Spleen (tissue), 7 donors: ENCODE measurements around the gene AQP12A.

Source experiments
- POLR2A ChIP-seq, 3 donors: fragments of 450-650 bp; IDR thresholded peaks; one replicate each; pipeline ENCODE4 v1.5.1; 2017; ENCODE audit warnings: antibody characterized with exemption in 3 of 3, mild to moderate bottlenecking in 1 of 3
- POLR2AphosphoS5 ChIP-seq, 3 donors: sonication (generic); formaldehyde crosslinking; IDR thresholded peaks; one replicate each; pipeline ENCODE4 v1.5.1; 2017; ENCODE audit warnings: antibody characterized with exemption in 3 of 3
- TF ChIP-seq, protein P1 (sequence below), 11 experiments: fragments of 200-600 bp in 7 of 11; fragments of 450-650 bp in 4 of 11; sonication (generic) in 4 of 11; IDR thresholded peaks in 8 of 11; conservative IDR thresholded peaks in 3 of 11; 1 replicate in 7 of 11; 2 replicates in 4 of 11; pipeline versions ENCODE4 v1.4.0 to v1.8.0; 2016 to 2021; ENCODE audit warnings: antibody characterized with exemption in 11 of 11, inconsistent platforms in 4 of 11, mild to moderate bottlenecking in 1 of 11
- donor health status: DM: no; HTN: no; CAD: no; lungs with moderate emphysema.
- donor health status: DM: no; HTN: no; CAD: no.
- donor health status: DM: no; HTN: no; CAD: no.

DNA sequence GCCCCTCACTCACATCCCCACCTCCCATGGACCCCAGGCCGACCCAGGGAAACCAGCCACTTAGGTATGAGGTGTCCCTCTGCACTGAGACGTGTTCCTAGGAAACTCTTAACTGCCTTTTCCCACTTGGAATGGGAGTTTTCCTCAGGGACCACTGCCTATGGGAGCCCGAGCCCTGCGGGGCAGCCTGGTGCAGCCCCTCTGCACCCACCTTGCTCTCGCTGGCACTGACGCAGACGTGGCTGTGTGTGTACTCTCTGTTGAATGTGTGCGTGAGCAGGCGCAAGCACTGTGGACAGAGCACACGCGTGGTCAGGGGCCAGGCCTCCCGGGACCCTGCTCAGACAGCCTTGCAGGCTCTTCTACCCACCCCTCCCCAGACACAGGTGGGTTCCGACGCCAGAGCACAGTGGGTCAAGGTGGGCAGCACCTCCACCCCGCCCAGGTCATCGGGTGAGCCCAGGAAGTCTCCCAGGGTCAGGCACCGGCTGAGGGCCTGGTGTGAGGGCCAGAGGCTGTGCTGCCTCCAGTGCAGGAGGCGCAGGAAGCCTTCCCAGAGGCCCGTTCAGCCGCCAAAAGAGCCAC lies 30.0 kb downstream of the AQP12A start:
- TF ChIP-seq POLR2A (IDR thresholded peaks at IDR 0.05) (no peak), POLR2AphosphoS5 (IDR thresholded peaks at IDR 0.05) (no peak)
- TF ChIP-seq, protein P1, sequence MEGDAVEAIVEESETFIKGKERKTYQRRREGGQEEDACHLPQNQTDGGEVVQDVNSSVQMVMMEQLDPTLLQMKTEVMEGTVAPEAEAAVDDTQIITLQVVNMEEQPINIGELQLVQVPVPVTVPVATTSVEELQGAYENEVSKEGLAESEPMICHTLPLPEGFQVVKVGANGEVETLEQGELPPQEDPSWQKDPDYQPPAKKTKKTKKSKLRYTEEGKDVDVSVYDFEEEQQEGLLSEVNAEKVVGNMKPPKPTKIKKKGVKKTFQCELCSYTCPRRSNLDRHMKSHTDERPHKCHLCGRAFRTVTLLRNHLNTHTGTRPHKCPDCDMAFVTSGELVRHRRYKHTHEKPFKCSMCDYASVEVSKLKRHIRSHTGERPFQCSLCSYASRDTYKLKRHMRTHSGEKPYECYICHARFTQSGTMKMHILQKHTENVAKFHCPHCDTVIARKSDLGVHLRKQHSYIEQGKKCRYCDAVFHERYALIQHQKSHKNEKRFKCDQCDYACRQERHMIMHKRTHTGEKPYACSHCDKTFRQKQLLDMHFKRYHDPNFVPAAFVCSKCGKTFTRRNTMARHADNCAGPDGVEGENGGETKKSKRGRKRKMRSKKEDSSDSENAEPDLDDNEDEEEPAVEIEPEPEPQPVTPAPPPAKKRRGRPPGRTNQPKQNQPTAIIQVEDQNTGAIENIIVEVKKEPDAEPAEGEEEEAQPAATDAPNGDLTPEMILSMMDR (IDR thresholded peaks at IDR 0.05 in 8 of 11, conservative IDR thresholded peaks at IDR 0.05 in 3 of 11): no peak
